GM19240 (cell line): ENCODE data around the gene CLDN34.

Source experiments
- DNase-seq: peaks from one replicate; pipeline ENCODE4 v3.0.0; 2011; ENCODE audit warnings: low spot score; ENCODE audit not compliant: insufficient read length

Gene CLDN34

GRCh38 chrX:10015723-10016518 is 48.8 kb downstream of the CLDN34 start:
- DNase-seq = no peak

- DNase-seq = no peak
Measured at GRCh38 chrX:10016519-10017132, 49.5 kb downstream of the CLDN34 start.

DNA sequence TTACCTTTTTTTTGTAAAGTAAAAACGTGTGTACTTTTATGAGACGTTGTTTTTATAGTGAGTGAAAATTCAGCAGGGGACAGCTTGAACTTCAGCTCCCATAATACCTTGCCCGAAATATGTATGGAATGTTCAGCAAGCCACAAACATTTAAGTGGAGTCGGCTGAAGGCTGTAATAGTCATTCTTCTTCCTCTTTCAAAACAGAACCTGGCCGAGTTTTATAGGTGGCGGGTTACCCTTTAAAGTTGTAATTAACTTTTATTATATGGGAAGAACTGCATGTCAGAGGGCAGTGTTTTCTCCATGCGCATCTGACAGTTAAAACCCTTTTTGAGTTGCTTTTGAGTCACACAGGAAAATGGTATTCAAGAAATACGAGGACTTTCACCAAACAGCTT is 50.7 kb downstream of the CLDN34 start:
- no peak for DNase-seq
